Astrocyte (in vitro differentiated cells and primary cell): ENCODE measurements around the gene UCK1. TPM values are rescaled to one million over a fixed set of nuclear protein-coding genes. Genes with fewer than 3 reads are reported as not detected.

Source experiments
- DNase-seq: peaks from one replicate; pipeline ENCODE4 v3.0.0-alpha.2; 2010; ENCODE audit warnings: low read depth
- FAIRE-seq: peaks from 2 replicates; lab custom pipeline; 2011; peaks lifted over from hg19 to GRCh38; lab: Jason Lieb, UNC
- H2AFZ ChIP-seq: 2 replicates; pipeline ENCODE4 v1.6.0; 2012; ENCODE audit warnings: low read depth, low read length, inconsistent platforms
- H3K27ac ChIP-seq: 2 replicates; pipeline ENCODE4 v1.5.1; 2011; ENCODE audit warnings: low read depth, low read length, inconsistent platforms
- H3K27me3 ChIP-seq: 2 replicates; pipeline ENCODE4 v1.6.0; 2011; ENCODE audit warnings: low read length, inconsistent platforms; ENCODE audit not compliant: insufficient read depth
- H3K36me3 ChIP-seq: 2 replicates; pipeline ENCODE4 v1.5.1; 2011; ENCODE audit warnings: low read length, inconsistent platforms; ENCODE audit not compliant: insufficient read depth
- H3K4me1 ChIP-seq: 2 replicates; pipeline ENCODE4 v1.5.1; 2011; ENCODE audit warnings: low read length, inconsistent platforms; ENCODE audit not compliant: insufficient read depth
- H3K4me2 ChIP-seq: 2 replicates; pipeline ENCODE4 v1.6.0; 2012; ENCODE audit warnings: low read length, inconsistent platforms
- H3K4me3 ChIP-seq: 2 replicates; pipeline ENCODE4 v1.5.1; 2011; ENCODE audit warnings: low read depth, mild to moderate bottlenecking, low read length, inconsistent platforms; ENCODE audit not compliant: insufficient read depth
- H3K79me2 ChIP-seq: 2 replicates; pipeline ENCODE4 v1.6.0; 2012; ENCODE audit warnings: mild to moderate bottlenecking, low read length, inconsistent platforms; ENCODE audit not compliant: insufficient read depth
- H3K9ac ChIP-seq: 2 replicates; pipeline ENCODE4 v1.6.0; 2012; ENCODE audit warnings: mild to moderate bottlenecking, low read length, inconsistent platforms
- H3K9me3 ChIP-seq: 2 replicates; pipeline ENCODE4 v1.5.1; 2012; ENCODE audit warnings: low read depth, mild to moderate bottlenecking, low read length, inconsistent platforms; ENCODE audit not compliant: insufficient read depth
- H4K20me1 ChIP-seq: 2 replicates; pipeline ENCODE4 v1.6.0; 2012; ENCODE audit warnings: low read length, inconsistent platforms; ENCODE audit not compliant: insufficient read depth
- H3K27ac Mint-ChIP-seq: one replicate; pipeline ENCODE4 v1.8.0; 2021; ENCODE audit warnings: mild to moderate bottlenecking, mixed read lengths; ENCODE audit not compliant: unreplicated experiment
- H3K27me3 Mint-ChIP-seq: one replicate; pipeline ENCODE4 v1.8.0; 2021; ENCODE audit warnings: low read depth, mixed read lengths; ENCODE audit not compliant: unreplicated experiment
- H3K36me3 Mint-ChIP-seq: one replicate; pipeline ENCODE4 v1.8.0; 2021; ENCODE audit warnings: low read depth, mixed read lengths; ENCODE audit not compliant: unreplicated experiment
- H3K4me1 Mint-ChIP-seq: one replicate; pipeline ENCODE4 v1.8.0; 2021; ENCODE audit warnings: low read depth, mixed read lengths; ENCODE audit not compliant: unreplicated experiment
- H3K4me3 Mint-ChIP-seq: one replicate; pipeline ENCODE4 v1.8.0; 2021; ENCODE audit warnings: mild to moderate bottlenecking, moderate library complexity, mixed read lengths; ENCODE audit not compliant: unreplicated experiment
- H3K9me3 Mint-ChIP-seq: one replicate; pipeline ENCODE4 v1.8.0; 2021; ENCODE audit warnings: mild to moderate bottlenecking, mixed read lengths; ENCODE audit not compliant: unreplicated experiment
- EZH2 ChIP-seq: IDR thresholded peaks from 2 replicates; pipeline ENCODE4 v1.6.1; 2012; ENCODE audit warnings: mild to moderate bottlenecking, low read length, inconsistent platforms; ENCODE audit not compliant: insufficient read depth
- total RNA-seq: library from RNA; stranded (reverse); gene quantifications from 2 replicates; pipeline ENCODE4 v1.2.1, GENCODE V29; 2021
- TF ChIP-seq, protein P1 (sequence below): IDR thresholded peaks from 2 replicates; pipeline ENCODE4 v1.5.1; 2011; ENCODE audit warnings: low read depth, mild to moderate bottlenecking, inconsistent platforms, low read length, moderate library complexity; ENCODE audit not compliant: insufficient read depth

UCK1 gene
- total RNA-seq, 1 donor from 2014 or later: 15.4 TPM

DNA sequence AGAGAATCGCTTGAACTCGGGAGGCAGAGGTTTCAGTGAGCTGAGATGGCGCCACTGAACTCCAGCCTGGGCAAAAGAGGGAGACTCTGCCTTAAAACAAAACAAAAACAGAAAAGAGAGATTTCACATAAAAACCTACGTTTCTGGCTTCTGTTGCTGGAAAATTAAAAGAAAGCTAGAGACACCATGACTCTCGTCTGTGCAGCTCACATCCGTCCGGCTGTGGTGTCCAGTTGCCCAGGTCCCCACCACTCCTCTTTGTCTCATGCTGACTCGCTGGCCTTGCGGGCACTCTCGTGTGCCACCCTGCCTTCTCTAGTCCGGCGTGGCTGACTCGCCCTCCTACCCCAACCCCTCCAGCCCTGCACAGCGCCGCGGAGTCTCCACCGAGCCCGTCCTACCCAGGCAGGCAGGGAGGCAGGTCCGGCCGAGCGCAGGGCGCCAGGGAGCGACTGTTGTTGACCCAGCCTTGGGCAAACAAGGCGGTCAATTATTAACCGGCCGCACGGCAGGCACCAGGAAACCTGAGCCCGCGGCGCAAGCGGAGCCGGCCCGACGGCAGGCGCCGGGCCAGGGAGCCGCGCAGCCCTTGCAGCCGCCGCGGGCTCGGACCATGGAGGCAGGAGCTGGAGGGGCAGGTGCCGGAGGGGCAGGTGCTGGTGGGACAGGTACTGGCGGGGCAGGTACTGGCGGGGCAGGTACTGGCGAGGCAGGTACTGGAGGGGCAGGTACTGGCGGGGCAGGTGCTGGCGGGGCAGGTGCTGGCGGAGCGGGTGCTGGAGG, 14.1 kb upstream of the UCK1 start, which contains the start of gene PRRT1B:
Gene PRRT1B, plus strand, starts transcription at position 521 of the 783 bp plus-strand sequence. Its CDS starts 93 bp downstream, at position 614.
- Histone ChIP-seq H3K27ac (no peak within 1 kb of the TSS), H3K4me3 (no peak within 1 kb of the TSS), H4K20me1 (no peaks in the 10 kb centered on the region), H3K36me3 (no peaks in the 10 kb centered on the region), H3K4me1 (peaks cover 3% of the 10 kb centered on the region), H2AFZ (no peak within 1 kb of the TSS), H3K4me2 (peak within 1 kb of the TSS; percentile 79), H3K27me3 (peaks cover 25% of the 10 kb centered on the region), H3K9me3 (peaks cover 16% of the 10 kb centered on the region), H3K79me2 (no peaks in the 10 kb centered on the region), H3K9ac (no peak within 1 kb of the TSS)
- no peak for DNase-seq
- H3K4me3 Mint-ChIP-seq: peak within 1 kb of the TSS; percentile 54
- no peak for FAIRE-seq
- H3K27me3 Mint-ChIP-seq: peaks cover 50% of the 10 kb centered on the region
- H3K27ac Mint-ChIP-seq: no peak within 1 kb of the TSS
- H3K4me1 Mint-ChIP-seq: no peaks in the 10 kb centered on the region
- TF ChIP-seq, protein P1, sequence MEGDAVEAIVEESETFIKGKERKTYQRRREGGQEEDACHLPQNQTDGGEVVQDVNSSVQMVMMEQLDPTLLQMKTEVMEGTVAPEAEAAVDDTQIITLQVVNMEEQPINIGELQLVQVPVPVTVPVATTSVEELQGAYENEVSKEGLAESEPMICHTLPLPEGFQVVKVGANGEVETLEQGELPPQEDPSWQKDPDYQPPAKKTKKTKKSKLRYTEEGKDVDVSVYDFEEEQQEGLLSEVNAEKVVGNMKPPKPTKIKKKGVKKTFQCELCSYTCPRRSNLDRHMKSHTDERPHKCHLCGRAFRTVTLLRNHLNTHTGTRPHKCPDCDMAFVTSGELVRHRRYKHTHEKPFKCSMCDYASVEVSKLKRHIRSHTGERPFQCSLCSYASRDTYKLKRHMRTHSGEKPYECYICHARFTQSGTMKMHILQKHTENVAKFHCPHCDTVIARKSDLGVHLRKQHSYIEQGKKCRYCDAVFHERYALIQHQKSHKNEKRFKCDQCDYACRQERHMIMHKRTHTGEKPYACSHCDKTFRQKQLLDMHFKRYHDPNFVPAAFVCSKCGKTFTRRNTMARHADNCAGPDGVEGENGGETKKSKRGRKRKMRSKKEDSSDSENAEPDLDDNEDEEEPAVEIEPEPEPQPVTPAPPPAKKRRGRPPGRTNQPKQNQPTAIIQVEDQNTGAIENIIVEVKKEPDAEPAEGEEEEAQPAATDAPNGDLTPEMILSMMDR: no peak
- peak; percentile 98 for TF ChIP-seq EZH2
- H3K9me3 Mint-ChIP-seq: peaks cover 56% of the 10 kb centered on the region
- H3K36me3 Mint-ChIP-seq: peaks cover 13% of the 10 kb centered on the region

DNA sequence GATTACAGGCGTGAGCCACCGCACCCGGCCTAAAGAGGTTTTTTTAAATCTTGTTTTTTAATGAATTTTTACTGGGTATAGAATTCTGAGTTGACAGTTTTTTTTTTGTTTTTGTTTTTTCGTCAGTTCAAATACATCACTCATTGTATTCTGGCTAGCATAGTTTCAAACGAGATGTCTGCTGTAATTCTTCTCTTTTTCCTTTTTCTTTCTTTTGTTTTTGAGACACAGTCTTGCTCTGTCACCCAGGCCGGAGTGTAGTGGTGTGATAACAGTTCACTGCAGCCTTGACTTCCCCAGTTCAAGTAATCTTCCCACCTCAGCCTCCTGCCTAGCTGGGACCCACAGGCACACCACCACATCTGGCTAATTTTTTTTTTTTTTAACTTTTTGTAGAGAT, 12.1 kb upstream of the UCK1 start:
- H3K36me3 ChIP-seq: no peaks in the 10 kb centered on the region
- peaks cover 11% of the 10 kb centered on the region for H3K36me3 Mint-ChIP-seq
- H3K27ac ChIP-seq: no peak overlapping the region
- no peak overlapping the region for H3K4me3 Mint-ChIP-seq
- no peak overlapping the region for H3K4me2 ChIP-seq
- peaks cover 37% of the 10 kb centered on the region for H3K9me3 Mint-ChIP-seq
- H3K27ac Mint-ChIP-seq: no peak overlapping the region
- FAIRE-seq: no peak
- no peak overlapping the region for H3K9ac ChIP-seq
- no peak for DNase-seq
- no peak overlapping the region for H3K4me3 ChIP-seq
- no peaks in the 10 kb centered on the region for H3K4me1 Mint-ChIP-seq
- peaks cover 3% of the 10 kb centered on the region for H3K4me1 ChIP-seq
- H3K79me2 ChIP-seq: no peaks in the 10 kb centered on the region
- H4K20me1 ChIP-seq: no peaks in the 10 kb centered on the region
- H3K27me3 Mint-ChIP-seq: peaks cover 33% of the 10 kb centered on the region
- peaks cover 16% of the 10 kb centered on the region for H3K9me3 ChIP-seq
- no peak overlapping the region for H2AFZ ChIP-seq
- H3K27me3 ChIP-seq: peaks cover 25% of the 10 kb centered on the region
- no peak for TF ChIP-seq EZH2
- TF ChIP-seq, protein P1: no peak
